H9 (cell line): Measurements from ENCODE around the gene RNF149. TPM values are rescaled to one million over a fixed set of nuclear protein-coding genes. Genes with fewer than 3 reads are reported as not detected.

ENCODE experiments used
- DNase-seq: peaks from one replicate; pipeline ENCODE4 v3.0.0-alpha.2; 2017
- H2AFZ ChIP-seq: one replicate; pipeline ENCODE4 v1.6.1; 2013; ENCODE audit warnings: mild to moderate bottlenecking, low read length, control low read depth, moderate library complexity
- H2AK5ac ChIP-seq: 2 replicates; pipeline ENCODE4 v1.6.1; 2013; ENCODE audit warnings: low read length, control low read depth, mixed read lengths; ENCODE audit not compliant: insufficient read length
- H2BK120ac ChIP-seq: one replicate; pipeline ENCODE4 v1.6.1; 2013; ENCODE audit warnings: low read depth, mild to moderate bottlenecking, low read length, control low read depth, inconsistent platforms; ENCODE audit not compliant: poor library complexity, severe bottlenecking
- H2BK12ac ChIP-seq: 2 replicates; pipeline ENCODE4 v1.6.1; 2013; ENCODE audit warnings: low read length, control low read depth, mixed read lengths, low read depth; ENCODE audit not compliant: insufficient read length
- H2BK15ac ChIP-seq: 2 replicates; pipeline ENCODE4 v1.6.1; 2013; ENCODE audit warnings: low read depth, low read length, control low read depth
- H2BK20ac ChIP-seq: one replicate; pipeline ENCODE4 v1.6.1; 2013; ENCODE audit warnings: low read depth, mild to moderate bottlenecking, low read length, control low read depth, inconsistent platforms; ENCODE audit not compliant: poor library complexity, severe bottlenecking
- H2BK5ac ChIP-seq: 2 replicates; pipeline ENCODE4 v1.6.1; 2013; ENCODE audit warnings: low read length, control low read depth, mixed read lengths; ENCODE audit not compliant: insufficient read length
- H3K14ac ChIP-seq: 2 replicates; pipeline ENCODE4 v1.6.1; 2013; ENCODE audit warnings: low read length, control low read depth; ENCODE audit not compliant: insufficient read depth
- H3K18ac ChIP-seq: 2 replicates; pipeline ENCODE4 v1.6.1; 2013; ENCODE audit warnings: low read depth, mild to moderate bottlenecking, mixed read lengths, low read length, control low read depth; ENCODE audit not compliant: insufficient read length
- H3K23ac ChIP-seq: 2 replicates; pipeline ENCODE4 v1.6.1; 2013; ENCODE audit warnings: low read length, control low read depth, mixed read lengths, low read depth; ENCODE audit not compliant: insufficient read length
- H3K23me2 ChIP-seq: 2 replicates; pipeline ENCODE4 v1.6.1; 2013; ENCODE audit warnings: low read depth, mild to moderate bottlenecking, mixed read lengths, low read length, control low read depth; ENCODE audit not compliant: insufficient read length, poor library complexity, severe bottlenecking
- H3K27ac ChIP-seq: 2 replicates; pipeline ENCODE4 v1.5.1; 2013; ENCODE audit warnings: low read length, control low read depth, mixed read lengths, low read depth; ENCODE audit not compliant: insufficient read length
- H3K27me3 ChIP-seq: 2 replicates; pipeline ENCODE4 v1.6.1; 2013; ENCODE audit warnings: low read length, control low read depth, inconsistent platforms; ENCODE audit not compliant: insufficient read depth
- H3K4ac ChIP-seq: 2 replicates; pipeline ENCODE4 v1.6.1; 2013; ENCODE audit warnings: low read depth, mild to moderate bottlenecking, control low read depth, inconsistent platforms, low read length, moderate library complexity
- H3K4me1 ChIP-seq: 2 replicates; pipeline ENCODE4 v1.6.1; 2013; ENCODE audit warnings: low read length, control low read depth, inconsistent platforms; ENCODE audit not compliant: insufficient read depth
- H3K4me2 ChIP-seq: 2 replicates; pipeline ENCODE4 v1.6.1; 2013; ENCODE audit warnings: low read length, control low read depth, mixed read lengths; ENCODE audit not compliant: insufficient read length, insufficient read depth
- H3K56ac ChIP-seq: 2 replicates; pipeline ENCODE4 v1.6.1; 2013; ENCODE audit warnings: low read depth, mild to moderate bottlenecking, mixed read lengths, low read length, control low read depth; ENCODE audit not compliant: insufficient read length
- H3K79me1 ChIP-seq: 2 replicates; pipeline ENCODE4 v1.6.1; 2013; ENCODE audit warnings: low read depth, mild to moderate bottlenecking, moderate library complexity, low read length, control low read depth, inconsistent platforms; ENCODE audit not compliant: insufficient read depth, poor library complexity, severe bottlenecking
- H3K79me2 ChIP-seq: 2 replicates; pipeline ENCODE4 v1.6.1; 2013; ENCODE audit warnings: low read length, control low read depth, inconsistent platforms; ENCODE audit not compliant: insufficient read depth
- H3K9ac ChIP-seq: 2 replicates; pipeline ENCODE4 v1.6.1; 2013; ENCODE audit warnings: low read length, control low read depth, mixed read lengths; ENCODE audit not compliant: insufficient read length; ENCODE audit errors: extremely low read depth
- H3K9me3 ChIP-seq: one replicate; pipeline ENCODE4 v1.6.1; 2013; ENCODE audit warnings: low read depth, low read length, inconsistent platforms; ENCODE audit not compliant: control insufficient read depth
- H3T11ph ChIP-seq: one replicate; pipeline ENCODE4 v1.6.1; 2013; ENCODE audit warnings: mild to moderate bottlenecking, low read length, control low read depth, inconsistent platforms
- H4K20me1 ChIP-seq: one replicate; pipeline ENCODE4 v1.6.1; 2013; ENCODE audit not compliant: control insufficient read depth, insufficient read length, insufficient read depth
- H4K5ac ChIP-seq: 2 replicates; pipeline ENCODE4 v1.6.1; 2013; ENCODE audit warnings: low read depth, mild to moderate bottlenecking, mixed read lengths, low read length, control low read depth; ENCODE audit not compliant: insufficient read length
- H4K8ac ChIP-seq: replicated peaks from 2 replicates; pipeline ENCODE4 v1.6.1; 2013; ENCODE audit warnings: low read length, control low read depth, mixed read lengths, low read depth; ENCODE audit not compliant: insufficient read length
- H4K91ac ChIP-seq: 2 replicates; pipeline ENCODE4 v1.6.1; 2013; ENCODE audit warnings: low read depth, mild to moderate bottlenecking, moderate library complexity, mixed read lengths, low read length, control low read depth; ENCODE audit not compliant: insufficient read length
- H3K27ac Mint-ChIP-seq, 3 experiments: 2 replicates in 2 of 3; 3 replicates in 1 of 3; pipeline ENCODE4 v1.8.0; 2020 to 2021; ENCODE audit warnings: mixed read lengths in 3 of 3, mild to moderate bottlenecking in 1 of 3, moderate library complexity in 1 of 3
- H3K27me3 Mint-ChIP-seq: 2 replicates; pipeline ENCODE4 v1.8.0; 2021; ENCODE audit warnings: low read depth, mild to moderate bottlenecking, moderate library complexity, mixed read lengths
- H3K36me3 Mint-ChIP-seq, 3 experiments: 2 replicates in 2 of 3; 3 replicates in 1 of 3; pipeline ENCODE4 v1.8.0; 2020 to 2021; ENCODE audit warnings: low read depth in 3 of 3, mixed read lengths in 3 of 3; ENCODE audit not compliant: insufficient read depth in 1 of 3
- H3K4me1 Mint-ChIP-seq, 2 experiments: 2 replicates each; pipeline ENCODE4 v1.8.0; 2020; ENCODE audit warnings: mixed read lengths in 2 of 2
- H3K4me3 Mint-ChIP-seq, 2 experiments: 2 replicates in 1 of 2; 3 replicates in 1 of 2; pipeline ENCODE4 v1.8.0; 2020 to 2021; ENCODE audit warnings: mild to moderate bottlenecking in 2 of 2, mixed read lengths in 2 of 2, moderate library complexity in 1 of 2
- H3K9me3 Mint-ChIP-seq, 2 experiments: 2 replicates in 1 of 2; 3 replicates in 1 of 2; pipeline ENCODE4 v1.8.0; 2020; ENCODE audit warnings: mild to moderate bottlenecking in 2 of 2, mixed read lengths in 2 of 2, moderate library complexity in 1 of 2
- WGBS: extraction: QIAGEN DNeasy Blood & Tissue Kit; methylation state at CpG from one replicate; pipeline ENCODE4 v1.1.7; 2013; ENCODE audit warnings: missing lambda C conversion rate, low lambda C conversion rate, mixed read lengths; ENCODE audit not compliant: insufficient read length; ENCODE audit errors: extremely low coverage; 5-methylcytosine and 5-hydroxymethylcytosine counted together
- total RNA-seq: library from RNA; stranded (reverse); gene quantifications from 2 replicates; pipeline ENCODE4 v1.2.1, GENCODE V29; 2021
- TF ChIP-seq, protein P1 (sequence below): fragments of 200-600 bp; sonication (generic); conservative IDR thresholded peaks from 3 replicates; pipeline ENCODE4 v1.8.0; 2021; ENCODE audit warnings: antibody characterized with exemption, mild to moderate bottlenecking

Gene RNF149
- total RNA-seq, 1 experiment from 2014 or later: 18.0 TPM

DNA sequence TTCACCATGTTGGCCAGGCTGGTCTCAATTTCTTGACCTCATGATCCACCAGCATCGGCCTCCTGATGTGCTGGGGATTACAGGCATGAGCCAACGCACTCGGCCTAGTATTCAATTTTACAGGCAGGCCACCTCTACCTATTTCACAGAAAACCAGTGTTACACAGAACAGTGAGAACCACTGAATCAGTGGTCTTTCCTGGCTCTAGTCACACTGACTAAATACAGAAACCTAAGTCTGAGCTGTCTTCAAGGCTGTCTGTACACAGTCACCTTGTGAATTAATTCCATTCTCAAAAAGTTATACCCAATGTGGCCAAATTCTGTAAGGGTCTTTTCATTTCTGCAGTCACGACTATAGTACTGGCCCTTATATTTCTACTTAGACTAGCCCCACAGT lies 3.5 kb downstream of the RNF149 start:
- no peak overlapping the region for H3K14ac ChIP-seq
- peaks cover 3 to 9% (median 9%) of the 10 kb centered on the region in 3 experiments; a peak in 6 of 7 replicates for H3K36me3 Mint-ChIP-seq
- no peak overlapping the region for H3K4ac ChIP-seq
- no peak overlapping the region for H3K9ac ChIP-seq
- no peak overlapping the region for H3K23ac ChIP-seq
- H2AFZ ChIP-seq: no peak overlapping the region
- peaks cover 30 to 34% of the 10 kb centered on the region in 2 experiments for H3K4me1 Mint-ChIP-seq
- no peaks in the 10 kb centered on the region for H3K9me3 Mint-ChIP-seq
- H2BK5ac ChIP-seq: no peak overlapping the region
- H2BK120ac ChIP-seq: no peak overlapping the region
- H3T11ph ChIP-seq: no peak overlapping the region
- no peak overlapping the region for H2BK12ac ChIP-seq
- H2BK15ac ChIP-seq: no peak overlapping the region
- H4K5ac ChIP-seq: no peak overlapping the region
- no peak overlapping the region for H4K91ac ChIP-seq
- no peak overlapping the region for H2BK20ac ChIP-seq
- peak overlapping the region in 1 of 3 experiments; percentile 59; a peak in 1 of 7 replicates for H3K27ac Mint-ChIP-seq
- H3K23me2 ChIP-seq: peaks cover 17% of the 10 kb centered on the region
- H3K4me3 Mint-ChIP-seq: no peak overlapping the region
- no peak overlapping the region for H3K56ac ChIP-seq
- WGBS: no CpG with 5 or more reads among the region's 4 CpGs
- H4K20me1 ChIP-seq: no peaks in the 10 kb centered on the region
- peaks cover 7% of the 10 kb centered on the region; the same call in 1 of the 2 replicates for H3K4me1 ChIP-seq
- peaks cover 11% of the 10 kb centered on the region for H3K79me1 ChIP-seq
- H3K9me3 ChIP-seq: no peaks in the 10 kb centered on the region
- peaks cover 27% of the 10 kb centered on the region for H3K79me2 ChIP-seq
- no peak overlapping the region for H3K4me2 ChIP-seq
- H3K27ac ChIP-seq: no peak overlapping the region
- H2AK5ac ChIP-seq: no peak overlapping the region
- TF ChIP-seq, protein P1, sequence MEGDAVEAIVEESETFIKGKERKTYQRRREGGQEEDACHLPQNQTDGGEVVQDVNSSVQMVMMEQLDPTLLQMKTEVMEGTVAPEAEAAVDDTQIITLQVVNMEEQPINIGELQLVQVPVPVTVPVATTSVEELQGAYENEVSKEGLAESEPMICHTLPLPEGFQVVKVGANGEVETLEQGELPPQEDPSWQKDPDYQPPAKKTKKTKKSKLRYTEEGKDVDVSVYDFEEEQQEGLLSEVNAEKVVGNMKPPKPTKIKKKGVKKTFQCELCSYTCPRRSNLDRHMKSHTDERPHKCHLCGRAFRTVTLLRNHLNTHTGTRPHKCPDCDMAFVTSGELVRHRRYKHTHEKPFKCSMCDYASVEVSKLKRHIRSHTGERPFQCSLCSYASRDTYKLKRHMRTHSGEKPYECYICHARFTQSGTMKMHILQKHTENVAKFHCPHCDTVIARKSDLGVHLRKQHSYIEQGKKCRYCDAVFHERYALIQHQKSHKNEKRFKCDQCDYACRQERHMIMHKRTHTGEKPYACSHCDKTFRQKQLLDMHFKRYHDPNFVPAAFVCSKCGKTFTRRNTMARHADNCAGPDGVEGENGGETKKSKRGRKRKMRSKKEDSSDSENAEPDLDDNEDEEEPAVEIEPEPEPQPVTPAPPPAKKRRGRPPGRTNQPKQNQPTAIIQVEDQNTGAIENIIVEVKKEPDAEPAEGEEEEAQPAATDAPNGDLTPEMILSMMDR: no peak
- H3K27me3 ChIP-seq: no peaks in the 10 kb centered on the region; the same call in 1 of the 2 replicates
- DNase-seq: no peak
- H4K8ac ChIP-seq: no peak overlapping the region
- H3K18ac ChIP-seq: no peak overlapping the region
- H3K27me3 Mint-ChIP-seq: peaks cover 5% of the 10 kb centered on the region; the same call in 1 of the 2 replicates
